HepG2 (cell line): Measurements from ENCODE around the gene UBE2G2. TPM values are rescaled to one million over a fixed set of nuclear protein-coding genes. Genes with fewer than 3 reads are reported as not detected.

Source experiments
- ATAC-seq: fragments of 200-7000 bp; cut with Tn5 transposase; 3 replicates; pipeline ENCODE4 v1.9.1; 2020; ENCODE audit warnings: mild to moderate bottlenecking, moderate library complexity
- BruUV-seq: library from RNA; stranded (reverse); fragments of 400-500 nt; replicated peaks from 2 replicates; lab custom pipeline; 2021; lab: Mats Ljungman, UMichigan
- CTCF ChIA-PET: fragments of 300-600 bp; formaldehyde crosslinking; extraction: SDS; loops from one replicate; lab custom pipeline; 2021; ENCODE audit warnings: low total read pairs, inconsistent platforms, low intra/inter-chr PET ratio; lab: Yijun Ruan, JAX
- POLR2A ChIA-PET: fragments of 350-600 bp; sonication (Branson Sonifier 250); formaldehyde crosslinking; loops from one replicate; lab custom pipeline; 2020; ENCODE audit warnings: antibody characterized with exemption, inconsistent platforms; lab: Yijun Ruan, JAX
- DNase-seq: peaks from one replicate; pipeline ENCODE4 v3.0.0-alpha.2; 2015; ENCODE audit warnings: low spot score
- FAIRE-seq: peaks from 3 replicates; lab custom pipeline; 2011; peaks lifted over from hg19 to GRCh38; lab: Jason Lieb, UNC
- H2AFZ ChIP-seq: one replicate; pipeline ENCODE4 v1.6.1; 2011; ENCODE audit warnings: low read length, inconsistent platforms
- H3K27ac ChIP-seq: fragments of 300-600 bp; 3 replicates; pipeline ENCODE4 v1.8.0; 2011; ENCODE audit warnings: mixed run types, mild to moderate bottlenecking, mixed read lengths, low read length, inconsistent platforms; ENCODE audit not compliant: insufficient read depth; ENCODE audit errors: extremely low read length
- H3K27me3 ChIP-seq, 2 experiments: fragments of 200-600 bp in 1 of 2; 2 replicates in 1 of 2; 3 replicates in 1 of 2; pipeline versions ENCODE4 v1.6.0 to v1.8.0; 2011; ENCODE audit warnings: low read length in 2 of 2, mild to moderate bottlenecking in 2 of 2, moderate library complexity in 2 of 2, inconsistent platforms in 1 of 2; ENCODE audit not compliant: insufficient read depth in 2 of 2, control insufficient read depth in 1 of 2
- H3K36me3 ChIP-seq, 2 experiments: fragments of 200-600 bp in 1 of 2; replicated peaks in 1 of 2; 2 replicates in 1 of 2; 3 replicates in 1 of 2; pipeline versions ENCODE4 v1.5.1 to v1.8.0; 2011; ENCODE audit warnings: low read length in 2 of 2, inconsistent platforms in 1 of 2; ENCODE audit not compliant: insufficient read depth in 2 of 2, control insufficient read depth in 1 of 2
- H3K4me1 ChIP-seq: 2 replicates; pipeline ENCODE4 v1.5.1; 2012; ENCODE audit warnings: low read length, inconsistent platforms; ENCODE audit not compliant: insufficient read depth
- H3K4me2 ChIP-seq: 2 replicates; pipeline ENCODE4 v1.6.0; 2011; ENCODE audit warnings: low read depth, low read length, inconsistent platforms
- H3K4me3 ChIP-seq, 3 experiments: fragments of 200-600 bp in 1 of 3; sonication (generic), shearing (Covaris generic) in 1 of 3; replicated peaks in 1 of 3; 2 replicates each; pipeline ENCODE4 v1.5.1; 2011 to 2016; ENCODE audit warnings: low read length in 3 of 3, inconsistent platforms in 2 of 3, low read depth in 2 of 3, mild to moderate bottlenecking in 2 of 3, control low read depth in 1 of 3, mixed read lengths in 1 of 3; ENCODE audit not compliant: insufficient read depth in 1 of 3
- H3K79me2 ChIP-seq: one replicate; pipeline ENCODE4 v1.6.1; 2011; ENCODE audit warnings: low read length, inconsistent platforms; ENCODE audit not compliant: insufficient read depth
- H3K9ac ChIP-seq: 2 replicates; pipeline ENCODE4 v1.6.0; 2011; ENCODE audit warnings: mild to moderate bottlenecking, low read depth, low read length, inconsistent platforms; ENCODE audit not compliant: insufficient read depth
- H3K9me3 ChIP-seq: 2 replicates; pipeline ENCODE4 v1.5.1; 2012; ENCODE audit warnings: mild to moderate bottlenecking, low read length
- H4K20me1 ChIP-seq: 2 replicates; pipeline ENCODE4 v1.6.0; 2011; ENCODE audit warnings: inconsistent platforms, mild to moderate bottlenecking, low read length, moderate library complexity; ENCODE audit not compliant: insufficient read depth
- ARNT ChIP-seq: fragments of 450-650 bp; IDR thresholded peaks from 2 replicates; pipeline ENCODE4 v1.6.1; 2017
- EHMT2 ChIP-seq: fragments of 200-600 bp; sonication (generic); IDR thresholded peaks from 2 replicates; pipeline ENCODE4 v1.7.0; 2017; ENCODE audit warnings: antibody characterized with exemption, low read depth, low read length, borderline replicate concordance
- MIXL1 ChIP-seq: IDR thresholded peaks from 2 replicates; pipeline ENCODE4 v1.6.1; 2016
- NCOA2 ChIP-seq: sonication (generic); formaldehyde crosslinking; IDR thresholded peaks from 2 replicates; pipeline ENCODE4 v1.8.0; 2022; ENCODE audit warnings: inconsistent platforms
- NFYC ChIP-seq: IDR thresholded peaks from 2 replicates; pipeline ENCODE4 v1.6.1; 2016; ENCODE audit warnings: missing genetic modification reagents, missing compliant biosample characterization
- RAD51 ChIP-seq: fragments of 450-650 bp; IDR thresholded peaks from 2 replicates; pipeline ENCODE4 v1.6.1; 2016; ENCODE audit warnings: borderline replicate concordance
- TEF ChIP-seq: sonication (generic); formaldehyde crosslinking; IDR thresholded peaks from 2 replicates; pipeline ENCODE4 v1.5.0; 2020; ENCODE audit warnings: missing genetic modification reagents
- WIZ ChIP-seq: sonication (generic); formaldehyde crosslinking; IDR thresholded peaks from 2 replicates; pipeline ENCODE4 v1.5.1; 2020; ENCODE audit warnings: mild to moderate bottlenecking, missing genetic modification reagents
- ZBTB38 ChIP-seq: sonication (generic); formaldehyde crosslinking; IDR thresholded peaks from 2 replicates; pipeline ENCODE4 v1.5.1; 2020; ENCODE audit warnings: mild to moderate bottlenecking, missing genetic modification reagents
- ZSCAN30 ChIP-seq: sonication (generic); formaldehyde crosslinking; IDR thresholded peaks from 2 replicates; pipeline ENCODE4 v1.5.0; 2020; ENCODE audit warnings: mild to moderate bottlenecking, missing genetic modification reagents
- WGBS: methylation state at CpG from one replicate; pipeline ENCODE4 v1.1.6; 2017; ENCODE audit warnings: low lambda C conversion rate; 5-methylcytosine and 5-hydroxymethylcytosine counted together
- in situ Hi-C: cut with HindIII; loops from 2 replicates; pipeline ENCODE4 v1.10.0; 2017; ENCODE audit warnings: low pct_unique_long_range_greater_than_20kb; ENCODE audit not compliant: extremely low pct_ligation_motif_present
- intact Hi-C: fragments of 100-400 bp; cut with micrococcal nuclease; formaldehyde crosslinking; loops from one replicate; pipeline ENCODE4 v1.10.0; 2022; ENCODE audit not compliant: unreplicated experiment
- polyA plus RNA-seq, 8 experiments: library from polyadenylated mRNA; depleted of rRNA in 3 of 8; stranded (reverse) in 7 of 8; unstranded in 1 of 8; fragments of >200 nt; fragmentation: Illumina TruSeq in 4 of 8; extraction: Trizol in 4 of 8; gene quantifications; 2 replicates each; pipeline versions ENCODE4 v1.2.1 to v1.2.3, GENCODE V29; 2011 to 2016; ENCODE audit warnings: low read depth in 4 of 8, missing spikeins in 1 of 8, mixed read lengths in 1 of 8; ENCODE audit not compliant: insufficient read depth in 1 of 8
- total RNA-seq, 5 experiments: library from RNA; depleted of rRNA; stranded (reverse); fragments of >200 nt; fragmentation: Illumina TruSeq; extraction: Trizol; gene quantifications; 2 replicates each; pipeline ENCODE4 v1.2.3, GENCODE V29; 2016; ENCODE audit warnings: low read depth in 1 of 5
- TF ChIP-seq, protein P1 (sequence below): sonication (generic); formaldehyde crosslinking; IDR thresholded peaks from 2 replicates; pipeline ENCODE4 v1.4.0; 2020; ENCODE audit warnings: missing genetic modification reagents
- TF ChIP-seq, protein P2 (sequence below): sonication (generic); formaldehyde crosslinking; IDR thresholded peaks from 2 replicates; pipeline ENCODE4 v1.5.0; 2020; ENCODE audit warnings: missing genetic modification reagents
- TF ChIP-seq, protein P3 (sequence below): sonication (generic); formaldehyde crosslinking; IDR thresholded peaks from 2 replicates; pipeline ENCODE4 v1.5.1; 2020; ENCODE audit warnings: mild to moderate bottlenecking, missing genetic modification reagents, borderline replicate concordance

The UBE2G2 gene
- total and polyA plus RNA-seq, 2 of the 13 experiments (the other 11 are each of a cell fraction or from before 2014, with no cell fraction given): 55.4 to 92.0 TPM

DNA sequence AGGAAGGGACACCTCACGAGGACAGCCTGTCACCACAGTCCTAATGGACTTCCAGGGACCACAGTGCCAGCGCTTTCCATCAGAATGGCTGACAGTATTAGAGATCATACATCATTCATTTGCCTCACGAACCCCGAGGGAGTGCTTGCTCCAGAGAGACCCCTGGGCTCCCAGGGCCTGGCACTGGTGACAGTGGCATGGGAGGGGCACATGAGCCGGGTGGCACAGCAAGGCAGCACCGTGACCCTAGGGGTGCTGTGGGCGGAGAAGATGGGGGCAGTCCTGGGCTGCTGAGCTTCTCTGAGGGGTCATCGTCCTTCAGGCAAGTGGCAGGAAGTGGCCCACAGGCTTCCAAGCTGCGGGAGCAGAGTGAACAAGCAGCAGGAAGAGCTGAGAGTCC, 73.9 kb downstream of the UBE2G2 start (continued):
- TF ChIP-seq WIZ (CRISPR knock-in tag) (no peak), RAD51 (no peak), MIXL1 (CRISPR knock-in tag) (no peak)

DNA sequence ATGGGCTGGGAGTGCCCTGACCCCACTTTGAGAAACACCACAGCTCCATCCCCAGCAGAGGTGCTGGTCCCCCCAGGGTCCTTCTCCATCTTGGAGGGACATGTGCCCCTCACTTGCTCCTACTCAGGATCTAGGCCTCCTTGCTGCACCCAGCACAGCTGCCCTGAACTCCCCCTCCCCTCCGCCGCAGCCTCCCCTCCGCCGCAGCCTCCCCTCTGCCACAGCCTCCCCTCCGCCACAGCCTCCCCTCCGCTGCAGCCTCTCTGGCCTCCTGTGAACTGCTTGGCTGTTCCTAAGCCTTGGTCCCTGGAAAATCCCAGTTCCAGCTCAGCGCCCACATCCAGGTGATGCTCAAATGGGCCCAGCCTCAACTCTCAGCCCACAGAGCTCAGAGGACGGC, 74.3 kb downstream of the UBE2G2 start:
- no peak for FAIRE-seq
- no peak overlapping the region for H3K4me2 ChIP-seq
- ChIA-PET POLR2A (no interaction called here), CTCF (no interaction called here)
- intact Hi-C loops (no loop called here), in situ Hi-C loops (no loop called here)
- no peak overlapping the region for H3K9ac ChIP-seq
- H3K4me3 ChIP-seq: no peak overlapping the region
- H3K27ac ChIP-seq: no peak overlapping the region
- peaks cover 0 to 41% of the 10 kb centered on the region in 2 experiments; a peak in 3 of 5 replicates for H3K27me3 ChIP-seq
- no peaks in the 10 kb centered on the region for H3K9me3 ChIP-seq
- no peaks in the 10 kb centered on the region for H3K79me2 ChIP-seq
- ATAC-seq: no peak
- BruUV-seq: no TSS peak
- no peak for DNase-seq
- H3K4me1 ChIP-seq: peaks cover 23% of the 10 kb centered on the region
- 86% methylated on average over 7 of the region's 8 CpGs for WGBS
- H2AFZ ChIP-seq: no peak overlapping the region
- no peaks in the 10 kb centered on the region for H3K36me3 ChIP-seq
- H4K20me1 ChIP-seq: no peaks in the 10 kb centered on the region
- TF ChIP-seq, protein P1, sequence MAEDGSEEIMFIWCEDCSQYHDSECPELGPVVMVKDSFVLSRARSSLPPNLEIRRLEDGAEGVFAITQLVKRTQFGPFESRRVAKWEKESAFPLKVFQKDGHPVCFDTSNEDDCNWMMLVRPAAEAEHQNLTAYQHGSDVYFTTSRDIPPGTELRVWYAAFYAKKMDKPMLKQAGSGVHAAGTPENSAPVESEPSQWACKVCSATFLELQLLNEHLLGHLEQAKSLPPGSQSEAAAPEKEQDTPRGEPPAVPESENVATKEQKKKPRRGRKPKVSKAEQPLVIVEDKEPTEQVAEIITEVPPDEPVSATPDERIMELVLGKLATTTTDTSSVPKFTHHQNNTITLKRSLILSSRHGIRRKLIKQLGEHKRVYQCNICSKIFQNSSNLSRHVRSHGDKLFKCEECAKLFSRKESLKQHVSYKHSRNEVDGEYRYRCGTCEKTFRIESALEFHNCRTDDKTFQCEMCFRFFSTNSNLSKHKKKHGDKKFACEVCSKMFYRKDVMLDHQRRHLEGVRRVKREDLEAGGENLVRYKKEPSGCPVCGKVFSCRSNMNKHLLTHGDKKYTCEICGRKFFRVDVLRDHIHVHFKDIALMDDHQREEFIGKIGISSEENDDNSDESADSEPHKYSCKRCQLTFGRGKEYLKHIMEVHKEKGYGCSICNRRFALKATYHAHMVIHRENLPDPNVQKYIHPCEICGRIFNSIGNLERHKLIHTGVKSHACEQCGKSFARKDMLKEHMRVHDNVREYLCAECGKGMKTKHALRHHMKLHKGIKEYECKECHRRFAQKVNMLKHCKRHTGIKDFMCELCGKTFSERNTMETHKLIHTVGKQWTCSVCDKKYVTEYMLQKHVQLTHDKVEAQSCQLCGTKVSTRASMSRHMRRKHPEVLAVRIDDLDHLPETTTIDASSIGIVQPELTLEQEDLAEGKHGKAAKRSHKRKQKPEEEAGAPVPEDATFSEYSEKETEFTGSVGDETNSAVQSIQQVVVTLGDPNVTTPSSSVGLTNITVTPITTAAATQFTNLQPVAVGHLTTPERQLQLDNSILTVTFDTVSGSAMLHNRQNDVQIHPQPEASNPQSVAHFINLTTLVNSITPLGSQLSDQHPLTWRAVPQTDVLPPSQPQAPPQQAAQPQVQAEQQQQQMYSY: no peak
- TF ChIP-seq NCOA2 (CRISPR knock-in tag) (no peak), TEF (CRISPR knock-in tag) (no peak), ZBTB38 (CRISPR knock-in tag) (no peak), EHMT2 (no peak), ARNT (no peak), NFYC (CRISPR knock-in tag) (no peak), ZSCAN30 (no peak)
- TF ChIP-seq, protein P2, sequence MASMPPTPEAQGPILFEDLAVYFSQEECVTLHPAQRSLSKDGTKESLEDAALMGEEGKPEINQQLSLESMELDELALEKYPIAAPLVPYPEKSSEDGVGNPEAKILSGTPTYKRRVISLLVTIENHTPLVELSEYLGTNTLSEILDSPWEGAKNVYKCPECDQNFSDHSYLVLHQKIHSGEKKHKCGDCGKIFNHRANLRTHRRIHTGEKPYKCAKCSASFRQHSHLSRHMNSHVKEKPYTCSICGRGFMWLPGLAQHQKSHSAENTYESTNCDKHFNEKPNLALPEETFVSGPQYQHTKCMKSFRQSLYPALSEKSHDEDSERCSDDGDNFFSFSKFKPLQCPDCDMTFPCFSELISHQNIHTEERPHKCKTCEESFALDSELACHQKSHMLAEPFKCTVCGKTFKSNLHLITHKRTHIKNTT (CRISPR knock-in tag): no peak
- TF ChIP-seq, protein P3, sequence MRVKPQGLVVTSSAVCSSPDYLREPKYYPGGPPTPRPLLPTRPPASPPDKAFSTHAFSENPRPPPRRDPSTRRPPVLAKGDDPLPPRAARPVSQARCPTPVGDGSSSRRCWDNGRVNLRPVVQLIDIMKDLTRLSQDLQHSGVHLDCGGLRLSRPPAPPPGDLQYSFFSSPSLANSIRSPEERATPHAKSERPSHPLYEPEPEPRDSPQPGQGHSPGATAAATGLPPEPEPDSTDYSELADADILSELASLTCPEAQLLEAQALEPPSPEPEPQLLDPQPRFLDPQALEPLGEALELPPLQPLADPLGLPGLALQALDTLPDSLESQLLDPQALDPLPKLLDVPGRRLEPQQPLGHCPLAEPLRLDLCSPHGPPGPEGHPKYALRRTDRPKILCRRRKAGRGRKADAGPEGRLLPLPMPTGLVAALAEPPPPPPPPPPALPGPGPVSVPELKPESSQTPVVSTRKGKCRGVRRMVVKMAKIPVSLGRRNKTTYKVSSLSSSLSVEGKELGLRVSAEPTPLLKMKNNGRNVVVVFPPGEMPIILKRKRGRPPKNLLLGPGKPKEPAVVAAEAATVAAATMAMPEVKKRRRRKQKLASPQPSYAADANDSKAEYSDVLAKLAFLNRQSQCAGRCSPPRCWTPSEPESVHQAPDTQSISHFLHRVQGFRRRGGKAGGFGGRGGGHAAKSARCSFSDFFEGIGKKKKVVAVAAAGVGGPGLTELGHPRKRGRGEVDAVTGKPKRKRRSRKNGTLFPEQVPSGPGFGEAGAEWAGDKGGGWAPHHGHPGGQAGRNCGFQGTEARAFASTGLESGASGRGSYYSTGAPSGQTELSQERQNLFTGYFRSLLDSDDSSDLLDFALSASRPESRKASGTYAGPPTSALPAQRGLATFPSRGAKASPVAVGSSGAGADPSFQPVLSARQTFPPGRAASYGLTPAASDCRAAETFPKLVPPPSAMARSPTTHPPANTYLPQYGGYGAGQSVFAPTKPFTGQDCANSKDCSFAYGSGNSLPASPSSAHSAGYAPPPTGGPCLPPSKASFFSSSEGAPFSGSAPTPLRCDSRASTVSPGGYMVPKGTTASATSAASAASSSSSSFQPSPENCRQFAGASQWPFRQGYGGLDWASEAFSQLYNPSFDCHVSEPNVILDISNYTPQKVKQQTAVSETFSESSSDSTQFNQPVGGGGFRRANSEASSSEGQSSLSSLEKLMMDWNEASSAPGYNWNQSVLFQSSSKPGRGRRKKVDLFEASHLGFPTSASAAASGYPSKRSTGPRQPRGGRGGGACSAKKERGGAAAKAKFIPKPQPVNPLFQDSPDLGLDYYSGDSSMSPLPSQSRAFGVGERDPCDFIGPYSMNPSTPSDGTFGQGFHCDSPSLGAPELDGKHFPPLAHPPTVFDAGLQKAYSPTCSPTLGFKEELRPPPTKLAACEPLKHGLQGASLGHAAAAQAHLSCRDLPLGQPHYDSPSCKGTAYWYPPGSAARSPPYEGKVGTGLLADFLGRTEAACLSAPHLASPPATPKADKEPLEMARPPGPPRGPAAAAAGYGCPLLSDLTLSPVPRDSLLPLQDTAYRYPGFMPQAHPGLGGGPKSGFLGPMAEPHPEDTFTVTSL (CRISPR knock-in tag): no peak
